ENCODE data around the gene SPOP.

GRCh38 chr17:49592263-49592662, 85.6 kb downstream of the SPOP start:
- TF ChIP-seq CTCF (IDR thresholded peaks at IDR 0.05; ENCODE audit: insufficient read depth, low read depth, low read length) (no peak), EZH2 (IDR thresholded peaks at IDR 0.05; ENCODE audit: insufficient read depth, low read length) (no peak)
